ENCODE data around the gene C16orf96. TPM values are rescaled to one million over a fixed set of nuclear protein-coding genes. Genes with fewer than 3 reads are reported as not detected.

The C16orf96 gene
- total and polyA plus RNA-seq, 2 of the 8 experiments (the other 6 are each of a cell fraction or from before 2014, with no cell fraction given): 1.0 to 1.3 TPM

DNA sequence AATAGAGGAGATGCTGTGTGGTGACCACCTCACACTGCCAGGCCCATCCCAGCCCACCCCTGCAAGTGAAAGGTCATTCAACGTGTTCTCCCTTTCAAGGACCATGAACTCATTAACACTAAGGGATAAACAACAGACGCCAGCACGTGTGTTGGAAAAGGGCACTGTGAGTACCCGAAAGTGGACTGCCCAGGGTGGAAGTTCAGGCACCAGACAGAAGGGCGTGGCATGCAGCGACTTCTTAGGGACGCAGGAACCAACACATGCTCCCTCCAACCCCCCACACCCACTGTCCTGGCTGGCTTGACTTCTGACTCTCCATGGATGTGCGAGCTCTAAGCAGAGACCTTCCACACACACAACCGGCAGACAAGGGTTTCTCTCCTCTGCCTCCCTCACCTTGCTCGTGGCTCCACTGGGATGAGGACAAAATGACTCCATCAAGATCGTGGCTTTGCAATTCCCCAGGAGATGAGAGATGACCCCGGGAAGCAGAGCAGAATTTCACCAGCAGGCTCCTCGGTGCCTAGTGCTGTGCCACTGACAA, 47.6 kb downstream of the C16orf96 start:
- H2AK5ac ChIP-seq (ENCODE audit: low read depth, low read length): peak overlapping the region; percentile 60; the same call in 1 of the 2 replicates
- H3K23me2 ChIP-seq (ENCODE audit: low read depth, low read length): no peaks in the 10 kb centered on the region
- 87% methylated on average over 13 of the region's 13 CpGs; no CpG with 5 or more reads in 1 of the 2 experiments for WGBS, 2 experiments (ENCODE audit: extremely low coverage in 1 of 2, insufficient coverage in 1 of 2, insufficient read length in 1 of 2, insufficient replicate concordance in 2 of 2, low coverage in 1 of 2, low lambda C conversion rate in 2 of 2, missing lambda C conversion rate in 1 of 2)
- FAIRE-seq: no peak
- H3K4me2 ChIP-seq (ENCODE audit: insufficient read depth in 1 of 2, low read depth in 2 of 2, low read length in 2 of 2): no peak overlapping the region
- no peak overlapping the region for H2BK20ac ChIP-seq (ENCODE audit: low read length)
- H3K79me1 ChIP-seq (ENCODE audit: low read depth, low read length): no peaks in the 10 kb centered on the region; the same call in 1 of the 2 replicates
- H4K5ac ChIP-seq (ENCODE audit: insufficient read length, low read depth, low read length): no peak overlapping the region
- H3K18ac ChIP-seq (ENCODE audit: extremely low read depth, low read length): no peak overlapping the region
- H3K56ac ChIP-seq (replicated peaks; ENCODE audit: insufficient read length, low read depth, low read length): no peak overlapping the region
- peaks cover 2% of the 10 kb centered on the region in 2 experiments for H4K20me1 ChIP-seq (replicated peaks in 1 of 2; ENCODE audit: control insufficient read depth in 1 of 2, insufficient read depth in 2 of 2, low read length in 2 of 2)
- H3K27me3 ChIP-seq (replicated peaks in 1 of 4; ENCODE audit: control insufficient read depth in 3 of 4, extremely low read depth in 1 of 4, insufficient read depth in 3 of 4, low read length in 3 of 4): no peaks in the 10 kb centered on the region; a peak in 1 of 7 replicates
- ChIA-PET CTCF (ENCODE audit: partially characterized antibody) (interaction anchor here (1.0 to 2.2 kb wide), 6 partner anchors 8 to 92 kb away, joined by 3 to 5 read pairs (median 4); no protein-coding TSS in a partner anchor), POLR2A (ENCODE audit: partially characterized antibody) (interaction anchor here (0.6 to 7.6 kb wide), 6 partner anchors 10 to 364 kb away, joined by 3 to 55 read pairs (median 3); partner anchors contain the start of genes MGRN1 and UBALD1)
- peaks cover 0 to 14% (median 6%) of the 10 kb centered on the region in 4 experiments; a peak in 6 of 7 replicates for H3K4me1 ChIP-seq (replicated peaks in 1 of 4; ENCODE audit: control insufficient read depth in 3 of 4, insufficient read depth in 4 of 4, low read length in 3 of 4)
- H3K9ac ChIP-seq (replicated peaks in 1 of 4; ENCODE audit: extremely low read depth in 1 of 4, low read depth in 3 of 4, low read length in 3 of 4): no peak overlapping the region; a peak in 1 of 7 replicates
- H3K23ac ChIP-seq (ENCODE audit: insufficient read length): no peak overlapping the region
- H3K36me3 ChIP-seq (ENCODE audit: control insufficient read depth in 2 of 4, insufficient read depth in 4 of 4, low read length in 3 of 4): peaks cover 2 to 11% (median 7%) of the 10 kb centered on the region in 4 experiments; a peak in 4 of 8 replicates
- TF ChIP-seq POLR2A (IDR thresholded peaks at IDR 0.05; ENCODE audit: control extremely low read depth in 1 of 2, low read depth in 2 of 2, low read length in 2 of 2) (peak in 1 of 2 experiments; percentile 29; a peak in 1 of 3 replicates), RAD21 (IDR thresholded peaks at IDR 0.05 in 1 of 2, conservative IDR thresholded peaks at IDR 0.05 in 1 of 2; ENCODE audit: low read depth in 2 of 2, low read length in 2 of 2) (no peak), HDAC6 (IDR thresholded peaks at IDR 0.05; ENCODE audit: low read depth, low read length) (no peak), NANOG (IDR thresholded peaks at IDR 0.05; ENCODE audit: insufficient read depth, low read depth, low read length, poor library complexity, severe bottlenecking) (no peak)
- no peaks in the 10 kb centered on the region for H3K79me2 ChIP-seq (ENCODE audit: control insufficient read depth in 1 of 2, insufficient read depth in 2 of 2, low read length in 2 of 2)
- no peak overlapping the region for H4K8ac ChIP-seq (ENCODE audit: extremely low read depth, insufficient read depth, low read length)
- no peak for DNase-seq (ENCODE audit: low read depth in 1 of 2, low spot score in 2 of 2)
- H2AFZ ChIP-seq (ENCODE audit: low read length): no peak overlapping the region
- H2BK15ac ChIP-seq (ENCODE audit: low read length): no peak overlapping the region
- H3K27ac ChIP-seq (ENCODE audit: low read depth, low read length): no peak overlapping the region; the same call in 1 of the 2 replicates
- H2BK12ac ChIP-seq (ENCODE audit: low read depth, low read length): 0 out of 2 replicates have a peak overlapping the region, but pooled peaks have one; percentile 77
- no peaks in the 10 kb centered on the region for H3K9me3 ChIP-seq (ENCODE audit: insufficient read depth in 2 of 2, low read depth in 1 of 2, low read length in 1 of 2)
- H2BK5ac ChIP-seq (ENCODE audit: low read depth, low read length): peak overlapping the region; percentile 39; the same call in 1 of the 2 replicates
- no peak overlapping the region for H2BK120ac ChIP-seq (replicated peaks; ENCODE audit: low read depth, low read length)
- no peak overlapping the region for H4K91ac ChIP-seq (replicated peaks; ENCODE audit: insufficient read length, low read length)
- no peak overlapping the region for H3K14ac ChIP-seq (ENCODE audit: insufficient read length)
- no peak overlapping the region for H3K4ac ChIP-seq (replicated peaks; ENCODE audit: insufficient read length, low read depth, low read length)
- H3K4me3 ChIP-seq (ENCODE audit: extremely low read depth in 1 of 4, insufficient read depth in 2 of 4, low read depth in 3 of 4, low read length in 4 of 4): no peak overlapping the region

Data from H1 (cell line).